ENCODE measurements around the gene TRIM71.

Gene TRIM71

DNA sequence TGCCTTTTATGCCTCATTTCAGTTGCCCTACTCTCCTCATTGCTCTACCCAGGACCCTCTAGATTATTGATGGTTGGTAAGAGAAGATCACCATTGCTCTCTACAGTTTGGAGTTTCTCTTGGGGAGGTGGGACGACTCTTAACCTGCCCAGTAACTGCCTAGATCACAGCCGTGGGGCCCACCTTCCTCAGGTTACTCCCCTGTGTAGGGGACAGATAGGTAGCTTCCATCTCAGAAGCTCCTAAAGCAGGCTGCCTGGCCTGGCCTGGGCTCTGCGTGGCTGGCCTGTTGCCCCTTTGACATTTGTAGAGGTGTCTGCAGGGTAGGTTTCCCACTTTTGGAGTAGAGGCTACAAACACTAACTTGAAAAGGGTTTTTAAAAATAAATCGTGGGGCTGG lies 42.7 kb downstream of the TRIM71 start:
- H3K27ac ChIP-seq (ENCODE audit: low read length): no peak overlapping the region
- no peaks in the 10 kb centered on the region for H3K4me1 ChIP-seq (ENCODE audit: insufficient read depth, low read length)
- no peaks in the 10 kb centered on the region for H3K79me2 ChIP-seq (ENCODE audit: insufficient read depth, low read length)
- H3K4me3 ChIP-seq (ENCODE audit: low read depth in 1 of 2, low read length in 2 of 2): no peak overlapping the region
- H3K4me2 ChIP-seq (ENCODE audit: insufficient read depth, low read length): no peak overlapping the region
- no peaks in the 10 kb centered on the region for H3K27me3 ChIP-seq (ENCODE audit: insufficient read depth, low read length, poor library complexity)
- H3K9ac ChIP-seq (ENCODE audit: low read depth, low read length): no peak overlapping the region
- DNase-seq (no peak), ATAC-seq (ENCODE audit: insufficient read depth, low read depth) (no peak)
- no peaks in the 10 kb centered on the region for H4K20me1 ChIP-seq (ENCODE audit: insufficient read depth, low read length)
- no peaks in the 10 kb centered on the region for H3K36me3 ChIP-seq (ENCODE audit: insufficient read depth, low read length)
- H3K9me3 ChIP-seq (ENCODE audit: insufficient read depth, low read length, severe bottlenecking): no peaks in the 10 kb centered on the region
- TF ChIP-seq, protein P1, sequence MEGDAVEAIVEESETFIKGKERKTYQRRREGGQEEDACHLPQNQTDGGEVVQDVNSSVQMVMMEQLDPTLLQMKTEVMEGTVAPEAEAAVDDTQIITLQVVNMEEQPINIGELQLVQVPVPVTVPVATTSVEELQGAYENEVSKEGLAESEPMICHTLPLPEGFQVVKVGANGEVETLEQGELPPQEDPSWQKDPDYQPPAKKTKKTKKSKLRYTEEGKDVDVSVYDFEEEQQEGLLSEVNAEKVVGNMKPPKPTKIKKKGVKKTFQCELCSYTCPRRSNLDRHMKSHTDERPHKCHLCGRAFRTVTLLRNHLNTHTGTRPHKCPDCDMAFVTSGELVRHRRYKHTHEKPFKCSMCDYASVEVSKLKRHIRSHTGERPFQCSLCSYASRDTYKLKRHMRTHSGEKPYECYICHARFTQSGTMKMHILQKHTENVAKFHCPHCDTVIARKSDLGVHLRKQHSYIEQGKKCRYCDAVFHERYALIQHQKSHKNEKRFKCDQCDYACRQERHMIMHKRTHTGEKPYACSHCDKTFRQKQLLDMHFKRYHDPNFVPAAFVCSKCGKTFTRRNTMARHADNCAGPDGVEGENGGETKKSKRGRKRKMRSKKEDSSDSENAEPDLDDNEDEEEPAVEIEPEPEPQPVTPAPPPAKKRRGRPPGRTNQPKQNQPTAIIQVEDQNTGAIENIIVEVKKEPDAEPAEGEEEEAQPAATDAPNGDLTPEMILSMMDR (IDR thresholded peaks at IDR 0.05; ENCODE audit: borderline replicate concordance, extremely low read depth, low read length, poor library complexity, severe bottlenecking): no peak
- TF ChIP-seq EZH2 (IDR thresholded peaks at IDR 0.05; ENCODE audit: borderline replicate concordance, low read depth, low read length, severe bottlenecking): no peak
- H2AFZ ChIP-seq (ENCODE audit: low read depth, low read length): no peak overlapping the region

DNA sequence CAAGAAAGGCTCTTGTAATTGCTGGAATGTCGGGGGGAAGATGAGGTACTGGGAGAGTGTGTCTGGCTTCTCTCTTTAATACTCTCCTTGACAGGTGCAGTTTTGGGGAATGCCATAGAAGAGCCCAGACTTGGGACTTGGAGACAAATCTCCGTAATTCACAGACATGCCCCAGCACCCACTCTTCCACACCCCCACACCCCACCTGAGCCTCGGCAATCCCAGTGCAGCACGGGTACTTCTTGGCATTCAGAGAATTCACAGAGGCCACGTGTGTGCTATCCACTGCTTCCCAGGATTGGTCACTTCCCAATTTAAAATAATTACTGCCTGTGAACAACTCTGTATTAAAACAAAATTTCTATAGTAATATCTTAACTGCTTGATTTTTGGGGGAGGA lies 43.9 kb downstream of the TRIM71 start:
- H2AFZ ChIP-seq (ENCODE audit: low read depth, low read length): no peak overlapping the region
- H3K79me2 ChIP-seq (ENCODE audit: insufficient read depth, low read length): no peaks in the 10 kb centered on the region
- no peaks in the 10 kb centered on the region for H3K27me3 ChIP-seq (ENCODE audit: insufficient read depth, low read length, poor library complexity)
- no peaks in the 10 kb centered on the region for H3K4me1 ChIP-seq (ENCODE audit: insufficient read depth, low read length)
- DNase-seq (no peak), ATAC-seq (ENCODE audit: insufficient read depth, low read depth) (no peak)
- H3K9ac ChIP-seq (ENCODE audit: low read depth, low read length): no peak overlapping the region
- TF ChIP-seq EZH2 (IDR thresholded peaks at IDR 0.05; ENCODE audit: borderline replicate concordance, low read depth, low read length, severe bottlenecking): no peak
- TF ChIP-seq, protein P1 (IDR thresholded peaks at IDR 0.05; ENCODE audit: borderline replicate concordance, extremely low read depth, low read length, poor library complexity, severe bottlenecking): no peak
- no peak overlapping the region for H3K27ac ChIP-seq (ENCODE audit: low read length)
- no peak overlapping the region for H3K4me3 ChIP-seq (ENCODE audit: low read depth in 1 of 2, low read length in 2 of 2)
- no peaks in the 10 kb centered on the region for H3K9me3 ChIP-seq (ENCODE audit: insufficient read depth, low read length, severe bottlenecking)
- no peak overlapping the region for H3K4me2 ChIP-seq (ENCODE audit: insufficient read depth, low read length)
- H4K20me1 ChIP-seq (ENCODE audit: insufficient read depth, low read length): no peaks in the 10 kb centered on the region
- no peaks in the 10 kb centered on the region for H3K36me3 ChIP-seq (ENCODE audit: insufficient read depth, low read length)

- Histone ChIP-seq H2AFZ (ENCODE audit: low read depth, low read length) (no peak overlapping the region), H3K27ac (ENCODE audit: low read length) (no peak overlapping the region), H3K4me1 (ENCODE audit: insufficient read depth, low read length) (no peaks in the 10 kb centered on the region), H4K20me1 (ENCODE audit: insufficient read depth, low read length) (no peaks in the 10 kb centered on the region), H3K79me2 (ENCODE audit: insufficient read depth, low read length) (no peaks in the 10 kb centered on the region), H3K4me2 (ENCODE audit: insufficient read depth, low read length) (no peak overlapping the region), H3K36me3 (ENCODE audit: insufficient read depth, low read length) (no peaks in the 10 kb centered on the region), H3K9ac (ENCODE audit: low read depth, low read length) (no peak overlapping the region), H3K27me3 (ENCODE audit: insufficient read depth, low read length, poor library complexity) (no peaks in the 10 kb centered on the region), H3K9me3 (ENCODE audit: insufficient read depth, low read length, severe bottlenecking) (no peaks in the 10 kb centered on the region), H3K4me3 (ENCODE audit: low read depth in 1 of 2, low read length in 2 of 2) (no peak overlapping the region)
- TF ChIP-seq, protein P1 (IDR thresholded peaks at IDR 0.05; ENCODE audit: borderline replicate concordance, extremely low read depth, low read length, poor library complexity, severe bottlenecking): no peak
- no peak for TF ChIP-seq EZH2 (IDR thresholded peaks at IDR 0.05; ENCODE audit: borderline replicate concordance, low read depth, low read length, severe bottlenecking)
- ATAC-seq (ENCODE audit: insufficient read depth, low read depth) (no peak), DNase-seq (no peak)
Measured at GRCh38 chr3:32862247-32862935, 44.6 kb downstream of the TRIM71 start.

Measured in DND-41 (cell line).